ENCODE data around the gene BMERB1. TPM values are rescaled to one million over a fixed set of nuclear protein-coding genes. Genes with fewer than 3 reads are reported as not detected.

Gene BMERB1
- total and polyA plus RNA-seq, 2 experiments from 2014 or later, result 7.3 to 10.3 TPM

- Histone ChIP-seq H3K27ac (no peak overlapping the region), H3K9me2 (replicated peaks; ENCODE audit: insufficient read depth) (no peaks in the 10 kb centered on the region), H3K27me3 (no peaks in the 10 kb centered on the region), H3K36me3 (replicated peaks; ENCODE audit: insufficient read depth, low read depth) (no peaks in the 10 kb centered on the region), H3K4me2 (no peak overlapping the region), H3K9me3 (ENCODE audit: low read depth) (no peaks in the 10 kb centered on the region), H4K20me1 (ENCODE audit: insufficient read depth, poor library complexity, severe bottlenecking) (no peaks in the 10 kb centered on the region), H3K4me3 (no peak overlapping the region), H3K4me1 (ENCODE audit: insufficient read depth) (peaks cover 6% of the 10 kb centered on the region), H3K79me2 (no peaks in the 10 kb centered on the region), H2AFZ (no peak overlapping the region)
- no peak for DNase-seq (ENCODE audit: low spot score)
- TF ChIP-seq EZH2phosphoT487 (IDR thresholded peaks at IDR 0.05; ENCODE audit: low read depth, severe bottlenecking, unreplicated experiment) (no peak), CTCF (IDR thresholded peaks at IDR 0.05; ENCODE audit: poor library complexity) (no peak), EZH2 (IDR thresholded peaks at IDR 0.05; ENCODE audit: borderline replicate concordance) (no peak)
- 92% methylated on average over 9 of the region's 9 CpGs for WGBS (ENCODE audit: low lambda C conversion rate, missing lambda C conversion rate)
Observed at GRCh38 chr16:15519790-15520189, 85.4 kb downstream of the BMERB1 start.

GRCh38 chr16:15521390-15521757, 87.0 kb downstream of the BMERB1 start:
- TF ChIP-seq EZH2 (IDR thresholded peaks at IDR 0.05; ENCODE audit: borderline replicate concordance) (no peak), EZH2phosphoT487 (IDR thresholded peaks at IDR 0.05; ENCODE audit: low read depth, severe bottlenecking, unreplicated experiment) (no peak), CTCF (IDR thresholded peaks at IDR 0.05; ENCODE audit: poor library complexity) (no peak)
- H3K4me1 ChIP-seq (ENCODE audit: insufficient read depth), result peaks cover 6% of the 10 kb centered on the region
- peak overlapping the region; percentile 20 for H3K27ac ChIP-seq

GRCh38 chr16:15521758-15522509, 87.5 kb downstream of the BMERB1 start:
- peak overlapping the region; percentile 20 for H3K4me2 ChIP-seq

More at GRCh38 chr16:15521390-15521757, 87.0 kb downstream of the BMERB1 start:
- no peaks in the 10 kb centered on the region for H3K27me3 ChIP-seq
- H2AFZ ChIP-seq, result no peak overlapping the region
- no peak overlapping the region for H3K4me2 ChIP-seq
- DNase-seq (ENCODE audit: low spot score), result no peak
- H3K79me2 ChIP-seq, result no peaks in the 10 kb centered on the region
- no peaks in the 10 kb centered on the region for H3K9me2 ChIP-seq (replicated peaks; ENCODE audit: insufficient read depth)
- H3K9me3 ChIP-seq (ENCODE audit: low read depth), result no peaks in the 10 kb centered on the region
- no peak overlapping the region for H3K4me3 ChIP-seq
- no peaks in the 10 kb centered on the region for H4K20me1 ChIP-seq (ENCODE audit: insufficient read depth, poor library complexity, severe bottlenecking)
- no peaks in the 10 kb centered on the region for H3K36me3 ChIP-seq (replicated peaks; ENCODE audit: insufficient read depth, low read depth)

More at GRCh38 chr16:15521758-15522509, 87.5 kb downstream of the BMERB1 start:
- TF ChIP-seq CTCF (IDR thresholded peaks at IDR 0.05; ENCODE audit: poor library complexity), result no peak
- no peak for TF ChIP-seq EZH2 (IDR thresholded peaks at IDR 0.05; ENCODE audit: borderline replicate concordance)
- TF ChIP-seq EZH2phosphoT487 (IDR thresholded peaks at IDR 0.05; ENCODE audit: low read depth, severe bottlenecking, unreplicated experiment), result no peak
- Histone ChIP-seq H3K9me3 (ENCODE audit: low read depth) (no peaks in the 10 kb centered on the region), H3K27ac (no peak overlapping the region), H3K36me3 (replicated peaks; ENCODE audit: insufficient read depth, low read depth) (no peaks in the 10 kb centered on the region), H4K20me1 (ENCODE audit: insufficient read depth, poor library complexity, severe bottlenecking) (no peaks in the 10 kb centered on the region), H3K4me3 (no peak overlapping the region), H3K9me2 (replicated peaks; ENCODE audit: insufficient read depth) (no peaks in the 10 kb centered on the region), H3K79me2 (no peaks in the 10 kb centered on the region), H2AFZ (no peak overlapping the region), H3K27me3 (no peaks in the 10 kb centered on the region), H3K4me1 (ENCODE audit: insufficient read depth) (peaks cover 6% of the 10 kb centered on the region)
- WGBS (ENCODE audit: low lambda C conversion rate, missing lambda C conversion rate), result 53% methylated on average over 10 of the region's 10 CpGs
- DNase-seq (ENCODE audit: low spot score), result no peak
